Activated CD8-positive, alpha-beta memory T cell treated with anti-CD3 and anti-CD28 coated beads, Interleukin-2, amount 50 U/mL, for 24 hours (primary cell): ENCODE measurements around the gene ZNF267.
"Not testable (repeated sequence)": the region's sequence is repeated elsewhere in the genome, so short reads cannot be mapped to it uniquely, and the experiment has no call there.

Experiments
- DNase-seq: peaks from one replicate; pipeline ENCODE4 v3.0.0-alpha.2; 2020; ENCODE audit errors: extremely low read depth

The ZNF267 gene

GRCh38 chr16:31873556-31874365 is at the start of gene ZNF267:
Gene ZNF267 (plus strand): TSS chr16:31873807. CDS start chr16:31873967, 160 bp downstream.
- peak; percentile 86 for DNase-seq

GRCh38 chr16:31833047-31833446 is 40.6 kb upstream of the ZNF267 start:
- DNase-seq = no peak

GRCh38 chr16:31836396-31836795 is 37.2 kb upstream of the ZNF267 start:
- not testable (repeated sequence) for DNase-seq

GRCh38 chr16:31842864-31843263 is 30.7 kb upstream of the ZNF267 start:
- DNase-seq = no peak

- not testable (repeated sequence) for DNase-seq
Measured at GRCh38 chr16:31848572-31848971, 25.0 kb upstream of the ZNF267 start.

- DNase-seq = no peak
Measured at GRCh38 chr16:31853291-31853690, 20.3 kb upstream of the ZNF267 start.

- DNase-seq = no peak
Measured at GRCh38 chr16:31860508-31860907, 13.1 kb upstream of the ZNF267 start.

GRCh38 chr16:31861455-31861854 is 12.2 kb upstream of the ZNF267 start:
- no peak for DNase-seq

GRCh38 chr16:31862761-31863160 is 10.8 kb upstream of the ZNF267 start:
- DNase-seq = no peak

GRCh38 chr16:31868164-31868563 is 5.4 kb upstream of the ZNF267 start:
- DNase-seq = no peak

GRCh38 chr16:31868691-31869167 is 4.9 kb upstream of the ZNF267 start:
- peak; percentile 63 for DNase-seq

GRCh38 chr16:31869511-31870201 is 4.0 kb upstream of the ZNF267 start:
- no peak for DNase-seq

- DNase-seq = no peak
Measured at GRCh38 chr16:31870809-31871208, 2.8 kb upstream of the ZNF267 start.

GRCh38 chr16:31871510-31871909 is 2.1 kb upstream of the ZNF267 start:
- no peak for DNase-seq

GRCh38 chr16:31872201-31872600 is 1.4 kb upstream of the ZNF267 start:
- no peak for DNase-seq

GRCh38 chr16:31874366-31875111 is 932 bp downstream of the ZNF267 start:
- DNase-seq = no peak

- no peak for DNase-seq
Measured at GRCh38 chr16:31875112-31875803, 1.7 kb downstream of the ZNF267 start.

- no peak for DNase-seq
Measured at GRCh38 chr16:31875928-31876547, 2.4 kb downstream of the ZNF267 start.

- DNase-seq = no peak
Measured at GRCh38 chr16:31876951-31877828, 3.6 kb downstream of the ZNF267 start.
